HEK293 (cell line): ENCODE data around the gene IFT43.

ENCODE experiments used
- BCL6B ChIP-seq: fragments of 450-650 bp; formaldehyde crosslinking; IDR thresholded peaks from 2 replicates; pipeline ENCODE4 v1.5.1; 2017; ENCODE audit warnings: missing biosample characterization, missing genetic modification characterization
- CTCF ChIP-seq: fragments of 450-650 bp; formaldehyde crosslinking; IDR thresholded peaks from 2 replicates; pipeline ENCODE4 v1.5.1; 2016; ENCODE audit warnings: missing biosample characterization, missing genetic modification characterization
- KLF16 ChIP-seq: fragments of 450-650 bp; formaldehyde crosslinking; IDR thresholded peaks from 2 replicates; pipeline ENCODE4 v1.5.1; 2017; ENCODE audit warnings: missing biosample characterization, missing genetic modification characterization
- KLF9 ChIP-seq: fragments of 450-650 bp; formaldehyde crosslinking; IDR thresholded peaks from 2 replicates; pipeline ENCODE4 v1.5.1; 2016; ENCODE audit warnings: missing biosample characterization, missing genetic modification characterization, low read depth
- OVOL3 ChIP-seq: fragments of 450-650 bp; formaldehyde crosslinking; IDR thresholded peaks from 2 replicates; pipeline ENCODE4 v1.5.1; 2016; ENCODE audit warnings: missing biosample characterization, missing genetic modification characterization
- PRDM10 ChIP-seq: fragments of 450-650 bp; formaldehyde crosslinking; IDR thresholded peaks from 2 replicates; pipeline ENCODE4 v1.5.1; 2016; ENCODE audit warnings: missing biosample characterization, missing genetic modification characterization
- ZBTB26 ChIP-seq: fragments of 450-650 bp; formaldehyde crosslinking; optimal IDR thresholded peaks from 2 replicates; pipeline ENCODE3; 2016; ENCODE audit warnings: missing biosample characterization, mild to moderate bottlenecking, missing genetic modification characterization
- ZEB2 ChIP-seq: fragments of 450-650 bp; formaldehyde crosslinking; IDR thresholded peaks from 2 replicates; pipeline ENCODE4 v1.5.1; 2016; ENCODE audit warnings: missing biosample characterization, missing genetic modification characterization
- ZFP37 ChIP-seq: fragments of 450-650 bp; formaldehyde crosslinking; IDR thresholded peaks from 2 replicates; pipeline ENCODE4 v1.5.1; 2016; ENCODE audit warnings: missing biosample characterization, missing genetic modification characterization
- ZFP41 ChIP-seq: fragments of 450-650 bp; formaldehyde crosslinking; IDR thresholded peaks from 2 replicates; pipeline ENCODE4 v1.5.1; 2016; ENCODE audit warnings: missing biosample characterization, missing genetic modification characterization, borderline replicate concordance
- ZNF16 ChIP-seq: fragments of 450-650 bp; formaldehyde crosslinking; IDR thresholded peaks from 2 replicates; pipeline ENCODE4 v1.5.1; 2016; ENCODE audit warnings: low read depth, missing biosample characterization, missing genetic modification characterization
- ZNF549 ChIP-seq: fragments of 450-650 bp; IDR thresholded peaks from 2 replicates; pipeline ENCODE4 v1.5.1; 2018; ENCODE audit warnings: missing biosample characterization, missing genetic modification characterization, mild to moderate bottlenecking, inconsistent platforms, moderate library complexity
- ZNF561 ChIP-seq: fragments of 450-650 bp; IDR thresholded peaks from 2 replicates; pipeline ENCODE4 v1.5.1; 2018; ENCODE audit warnings: missing biosample characterization, missing genetic modification characterization, borderline replicate concordance
- ZNF571 ChIP-seq: fragments of 450-650 bp; formaldehyde crosslinking; IDR thresholded peaks from 2 replicates; pipeline ENCODE4 v1.5.0; 2017; ENCODE audit warnings: missing biosample characterization, missing genetic modification characterization

- no peak for TF ChIP-seq ZNF549
- no peak for TF ChIP-seq CTCF (tag by site-specific recombination)
- TF ChIP-seq KLF9 (tag by site-specific recombination): no peak
- TF ChIP-seq PRDM10 (tag by site-specific recombination): no peak
- no peak for TF ChIP-seq KLF16
- no peak for TF ChIP-seq ZEB2 (tag by site-specific recombination)
- TF ChIP-seq OVOL3 (tag by site-specific recombination): no peak
- TF ChIP-seq ZNF16 (tag by site-specific recombination): no peak
- TF ChIP-seq ZFP37 (tag by site-specific recombination): no peak
- no peak for TF ChIP-seq ZFP41 (tag by site-specific recombination)
- no peak for TF ChIP-seq ZNF571 (tag by site-specific recombination)
- no peak for TF ChIP-seq ZNF561 (tag by site-specific recombination)
- TF ChIP-seq BCL6B (tag by site-specific recombination): no peak
- no peak for TF ChIP-seq ZBTB26
Observed at GRCh38 chr14:76088326-76088725, 102.8 kb downstream of the IFT43 start.
